ENCODE results near the gene SH3D19.

SH3D19 gene

GRCh38 chr4:151195801-151196200 is 129.6 kb downstream of the SH3D19 start:
- no peak overlapping the region for H3K27ac ChIP-seq (ENCODE audit: low read depth, low read length)
- H3K9me3 ChIP-seq (ENCODE audit: control insufficient read depth, insufficient read depth, low read depth, low read length) = peaks cover 9% of the 10 kb centered on the region
- H3K9ac ChIP-seq (ENCODE audit: low read length) = no peak overlapping the region
- no peaks in the 10 kb centered on the region for H3K4me1 ChIP-seq (ENCODE audit: control insufficient read depth, insufficient read depth, low read length)
- no peak overlapping the region for H3K4me3 ChIP-seq (ENCODE audit: low read depth, low read length)
- H3K27me3 ChIP-seq (ENCODE audit: control insufficient read depth, insufficient read depth, low read length) = no peaks in the 10 kb centered on the region
- H3K36me3 ChIP-seq (ENCODE audit: control insufficient read depth, insufficient read depth, low read length) = no peaks in the 10 kb centered on the region

- H3K27ac ChIP-seq (ENCODE audit: low read depth, low read length) = no peak overlapping the region
These were observed 132.0 kb downstream of the SH3D19 start for GRCh38 chr4:151193414-151193813.

GRCh38 chr4:151192556-151193235 is 132.7 kb downstream of the SH3D19 start:
- peaks cover 23% of the 10 kb centered on the region for H3K9me3 ChIP-seq (ENCODE audit: control insufficient read depth, insufficient read depth, low read depth, low read length)
- H3K27ac ChIP-seq (ENCODE audit: low read depth, low read length) = no peak overlapping the region
- no peaks in the 10 kb centered on the region for H3K4me1 ChIP-seq (ENCODE audit: control insufficient read depth, insufficient read depth, low read length)

More at GRCh38 chr4:151193414-151193813, 132.0 kb downstream of the SH3D19 start:
- Histone ChIP-seq H3K36me3 (ENCODE audit: control insufficient read depth, insufficient read depth, low read length) (no peaks in the 10 kb centered on the region), H3K9ac (ENCODE audit: low read length) (no peak overlapping the region), H3K4me1 (ENCODE audit: control insufficient read depth, insufficient read depth, low read length) (no peaks in the 10 kb centered on the region), H3K4me3 (ENCODE audit: low read depth, low read length) (no peak overlapping the region), H3K9me3 (ENCODE audit: control insufficient read depth, insufficient read depth, low read depth, low read length) (peaks cover 23% of the 10 kb centered on the region), H3K27me3 (ENCODE audit: control insufficient read depth, insufficient read depth, low read length) (no peaks in the 10 kb centered on the region)

GRCh38 chr4:151184523-151185458 is 140.6 kb downstream of the SH3D19 start:
- no peak overlapping the region for H3K27ac ChIP-seq (ENCODE audit: low read depth, low read length)
- no peaks in the 10 kb centered on the region for H3K36me3 ChIP-seq (ENCODE audit: control insufficient read depth, insufficient read depth, low read length)
- no peak overlapping the region for H3K9ac ChIP-seq (ENCODE audit: low read length)
- H3K9me3 ChIP-seq (ENCODE audit: control insufficient read depth, insufficient read depth, low read depth, low read length) = peaks cover 7% of the 10 kb centered on the region; the same call in 1 of the 2 replicates
- no peaks in the 10 kb centered on the region for H3K27me3 ChIP-seq (ENCODE audit: control insufficient read depth, insufficient read depth, low read length)
- no peak overlapping the region for H3K4me3 ChIP-seq (ENCODE audit: low read depth, low read length)
- 0 out of 2 replicates have a peak, but pooled peaks cover 7% of the 10 kb centered on the region for H3K4me1 ChIP-seq (ENCODE audit: control insufficient read depth, insufficient read depth, low read length)

More at GRCh38 chr4:151192556-151193235, 132.7 kb downstream of the SH3D19 start:
- H3K4me3 ChIP-seq (ENCODE audit: low read depth, low read length) = no peak overlapping the region
- no peak overlapping the region for H3K9ac ChIP-seq (ENCODE audit: low read length)
- H3K36me3 ChIP-seq (ENCODE audit: control insufficient read depth, insufficient read depth, low read length) = no peaks in the 10 kb centered on the region
- H3K27me3 ChIP-seq (ENCODE audit: control insufficient read depth, insufficient read depth, low read length) = no peaks in the 10 kb centered on the region

- Histone ChIP-seq H3K27me3 (ENCODE audit: control insufficient read depth, insufficient read depth, low read length) (no peaks in the 10 kb centered on the region), H3K9me3 (ENCODE audit: control insufficient read depth, insufficient read depth, low read depth, low read length) (no peaks in the 10 kb centered on the region), H3K9ac (ENCODE audit: low read length) (no peak overlapping the region), H3K4me3 (ENCODE audit: low read depth, low read length) (no peak overlapping the region), H3K27ac (ENCODE audit: low read depth, low read length) (no peak overlapping the region), H3K36me3 (ENCODE audit: control insufficient read depth, insufficient read depth, low read length) (no peaks in the 10 kb centered on the region), H3K4me1 (ENCODE audit: control insufficient read depth, insufficient read depth, low read length) (0 out of 2 replicates have a peak, but pooled peaks cover 7% of the 10 kb centered on the region)
These were observed 142.9 kb downstream of the SH3D19 start for GRCh38 chr4:151182455-151182996.

GRCh38 chr4:151176685-151177084 is 148.7 kb downstream of the SH3D19 start:
- H3K9ac ChIP-seq (ENCODE audit: low read length) = no peak overlapping the region
- 0 out of 2 replicates have a peak, but pooled peaks cover 3% of the 10 kb centered on the region for H3K4me1 ChIP-seq (ENCODE audit: control insufficient read depth, insufficient read depth, low read length)
- H3K4me3 ChIP-seq (ENCODE audit: low read depth, low read length) = no peak overlapping the region
- no peaks in the 10 kb centered on the region for H3K27me3 ChIP-seq (ENCODE audit: control insufficient read depth, insufficient read depth, low read length)
- H3K27ac ChIP-seq (ENCODE audit: low read depth, low read length) = no peak overlapping the region
- peaks cover 44% of the 10 kb centered on the region for H3K36me3 ChIP-seq (ENCODE audit: control insufficient read depth, insufficient read depth, low read length)
- no peaks in the 10 kb centered on the region for H3K9me3 ChIP-seq (ENCODE audit: control insufficient read depth, insufficient read depth, low read depth, low read length)

- no peak overlapping the region for H3K4me3 ChIP-seq (ENCODE audit: low read depth, low read length)
- no peaks in the 10 kb centered on the region for H3K27me3 ChIP-seq (ENCODE audit: control insufficient read depth, insufficient read depth, low read length)
- H3K9me3 ChIP-seq (ENCODE audit: control insufficient read depth, insufficient read depth, low read depth, low read length) = no peaks in the 10 kb centered on the region
- H3K4me1 ChIP-seq (ENCODE audit: control insufficient read depth, insufficient read depth, low read length) = 0 out of 2 replicates have a peak, but pooled peaks cover 3% of the 10 kb centered on the region
- no peak overlapping the region for H3K27ac ChIP-seq (ENCODE audit: low read depth, low read length)
- H3K9ac ChIP-seq (ENCODE audit: low read length) = no peak overlapping the region
- H3K36me3 ChIP-seq (ENCODE audit: control insufficient read depth, insufficient read depth, low read length) = peaks cover 44% of the 10 kb centered on the region
These were observed 149.4 kb downstream of the SH3D19 start for GRCh38 chr4:151175754-151176631.

- Histone ChIP-seq H3K4me1 (ENCODE audit: control insufficient read depth, insufficient read depth, low read length) (0 out of 2 replicates have a peak, but pooled peaks cover 3% of the 10 kb centered on the region), H3K36me3 (ENCODE audit: control insufficient read depth, insufficient read depth, low read length) (peaks cover 44% of the 10 kb centered on the region), H3K9me3 (ENCODE audit: control insufficient read depth, insufficient read depth, low read depth, low read length) (no peaks in the 10 kb centered on the region), H3K4me3 (ENCODE audit: low read depth, low read length) (no peak overlapping the region), H3K9ac (ENCODE audit: low read length) (no peak overlapping the region), H3K27ac (ENCODE audit: low read depth, low read length) (no peak overlapping the region), H3K27me3 (ENCODE audit: control insufficient read depth, insufficient read depth, low read length) (no peaks in the 10 kb centered on the region)
These were observed 150.2 kb downstream of the SH3D19 start for GRCh38 chr4:151175233-151175632.

GRCh38 chr4:151174784-151175183 is 150.6 kb downstream of the SH3D19 start:
- H3K36me3 ChIP-seq (ENCODE audit: control insufficient read depth, insufficient read depth, low read length) = peaks cover 44% of the 10 kb centered on the region
- H3K27me3 ChIP-seq (ENCODE audit: control insufficient read depth, insufficient read depth, low read length) = no peaks in the 10 kb centered on the region
- no peak overlapping the region for H3K27ac ChIP-seq (ENCODE audit: low read depth, low read length)
- H3K9me3 ChIP-seq (ENCODE audit: control insufficient read depth, insufficient read depth, low read depth, low read length) = no peaks in the 10 kb centered on the region
- H3K4me1 ChIP-seq (ENCODE audit: control insufficient read depth, insufficient read depth, low read length) = 0 out of 2 replicates have a peak, but pooled peaks cover 3% of the 10 kb centered on the region
- no peak overlapping the region for H3K4me3 ChIP-seq (ENCODE audit: low read depth, low read length)
- H3K9ac ChIP-seq (ENCODE audit: low read length) = no peak overlapping the region

GRCh38 chr4:151173871-151174270 is 151.5 kb downstream of the SH3D19 start:
- H3K27ac ChIP-seq (ENCODE audit: low read depth, low read length) = no peak overlapping the region

More at GRCh38 chr4:151173871-151174270, 151.5 kb downstream of the SH3D19 start:
- Histone ChIP-seq H3K4me1 (ENCODE audit: control insufficient read depth, insufficient read depth, low read length) (0 out of 2 replicates have a peak, but pooled peaks cover 3% of the 10 kb centered on the region), H3K36me3 (ENCODE audit: control insufficient read depth, insufficient read depth, low read length) (peaks cover 44% of the 10 kb centered on the region), H3K9ac (ENCODE audit: low read length) (no peak overlapping the region), H3K27me3 (ENCODE audit: control insufficient read depth, insufficient read depth, low read length) (no peaks in the 10 kb centered on the region), H3K4me3 (ENCODE audit: low read depth, low read length) (no peak overlapping the region), H3K9me3 (ENCODE audit: control insufficient read depth, insufficient read depth, low read depth, low read length) (no peaks in the 10 kb centered on the region)
